Memory B cell (primary cell): ENCODE results near the gene APOH.

Experiments
- ATAC-seq: fragments of 150-1000 bp; cut with Tn5 transposase; 2 replicates; pipeline ENCODE4 v1.10.0; 2021; ENCODE audit warnings: low read depth, mild to moderate bottlenecking, moderate library complexity
- DNase-seq, 2 donors: peaks; one replicate each; pipeline ENCODE4 v3.0.0; 2022; ENCODE audit warnings: low spot score in 2 of 2
- H3K27ac Mint-ChIP-seq: one replicate; pipeline ENCODE4 v1.8.0; 2022; ENCODE audit warnings: mild to moderate bottlenecking, moderate library complexity, mixed read lengths
- H3K27me3 Mint-ChIP-seq: one replicate; pipeline ENCODE4 v1.8.0; 2022; ENCODE audit warnings: mixed read lengths
- H3K36me3 Mint-ChIP-seq: one replicate; pipeline ENCODE4 v1.8.0; 2022; ENCODE audit warnings: mild to moderate bottlenecking, mixed read lengths
- H3K4me1 Mint-ChIP-seq: one replicate; pipeline ENCODE4 v1.8.0; 2022; ENCODE audit warnings: mixed read lengths
- H3K4me3 Mint-ChIP-seq: one replicate; pipeline ENCODE4 v1.8.0; 2022; ENCODE audit warnings: mild to moderate bottlenecking, moderate library complexity, mixed read lengths
- H3K9me3 Mint-ChIP-seq: one replicate; pipeline ENCODE4 v1.8.0; 2022; ENCODE audit warnings: mixed read lengths

The APOH gene

DNA sequence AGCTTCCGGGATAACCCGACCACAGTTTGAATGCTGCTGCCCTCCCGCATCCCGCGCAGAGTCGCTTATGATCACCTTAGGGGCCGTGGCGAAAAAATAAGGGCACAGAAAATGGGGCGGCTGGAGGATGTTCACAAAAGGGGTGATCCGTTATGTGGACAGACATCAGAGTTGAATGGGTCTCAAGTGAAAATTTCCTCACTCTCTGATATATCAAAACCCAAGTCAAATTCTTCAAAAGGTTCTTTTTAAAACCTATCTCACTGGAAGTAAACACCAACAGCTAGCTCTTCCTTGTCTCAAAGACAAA lies 36.9 kb downstream of the APOH start:
- H3K27me3 Mint-ChIP-seq: no peaks in the 10 kb centered on the region
- peak overlapping the region; percentile 91 for H3K27ac Mint-ChIP-seq
- H3K4me1 Mint-ChIP-seq: peaks cover 10% of the 10 kb centered on the region
- H3K9me3 Mint-ChIP-seq: no peaks in the 10 kb centered on the region
- no peaks in the 10 kb centered on the region for H3K36me3 Mint-ChIP-seq
- ATAC-seq: no peak
- H3K4me3 Mint-ChIP-seq: peak overlapping the region; percentile 73
- DNase-seq: no peak

GRCh38 chr17:66191593-66192377 lies 37.4 kb downstream of the APOH start, which contains the start of gene CEP112:
TSS of gene CEP112 (minus strand) at chr17:66192133.
- H3K27me3 Mint-ChIP-seq: no peaks in the 10 kb centered on the region
- ATAC-seq: peak; percentile 71
- peak within 1 kb of the TSS; percentile 73 for H3K4me3 Mint-ChIP-seq
- peaks cover 10% of the 10 kb centered on the region for H3K4me1 Mint-ChIP-seq
- peak within 1 kb of the TSS; percentile 91 for H3K27ac Mint-ChIP-seq
- no peaks in the 10 kb centered on the region for H3K9me3 Mint-ChIP-seq
- no peaks in the 10 kb centered on the region for H3K36me3 Mint-ChIP-seq
- DNase-seq: peak; percentile 77 to 80

DNA sequence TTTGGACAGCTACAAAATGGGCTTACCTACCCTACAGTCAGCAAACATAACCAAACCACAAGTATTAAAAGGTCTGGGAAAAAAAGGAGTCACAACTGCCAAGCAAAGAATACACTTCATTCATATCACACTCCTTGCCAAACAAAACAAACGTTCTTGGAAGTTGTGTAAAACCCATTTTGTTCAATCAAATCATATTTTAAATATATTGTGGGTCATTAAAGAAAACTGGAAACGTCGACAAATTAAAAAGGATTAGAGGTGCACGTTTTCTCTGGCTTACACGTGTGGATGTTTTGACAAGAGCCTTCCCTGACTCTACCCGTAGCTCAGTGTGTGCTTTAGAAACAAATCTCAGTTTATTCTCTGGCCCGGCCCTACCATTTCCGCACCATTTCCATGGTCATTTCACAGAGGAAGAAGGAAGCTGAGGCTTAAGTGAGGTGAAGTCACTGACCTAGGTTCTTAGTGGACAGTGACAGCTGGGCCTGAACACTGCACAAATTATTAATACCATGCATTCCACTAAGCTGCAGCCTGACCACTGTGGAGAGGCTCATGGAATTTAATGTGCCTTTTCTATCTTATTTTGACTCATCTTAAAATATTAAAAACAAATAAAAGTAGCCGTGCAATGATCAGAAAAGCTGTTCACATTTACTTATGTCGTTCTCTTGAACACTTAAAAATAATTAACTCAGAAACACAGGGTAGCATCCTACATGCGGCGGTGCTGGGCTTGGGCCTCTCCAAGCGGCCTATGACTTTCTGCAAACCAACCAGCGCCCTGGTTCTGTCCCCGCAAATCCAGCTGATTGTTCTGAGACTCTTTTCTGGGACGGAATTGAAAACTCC lies 38.2 kb downstream of the APOH start:
- no peak overlapping the region for H3K27ac Mint-ChIP-seq
- no peak for ATAC-seq

DNA sequence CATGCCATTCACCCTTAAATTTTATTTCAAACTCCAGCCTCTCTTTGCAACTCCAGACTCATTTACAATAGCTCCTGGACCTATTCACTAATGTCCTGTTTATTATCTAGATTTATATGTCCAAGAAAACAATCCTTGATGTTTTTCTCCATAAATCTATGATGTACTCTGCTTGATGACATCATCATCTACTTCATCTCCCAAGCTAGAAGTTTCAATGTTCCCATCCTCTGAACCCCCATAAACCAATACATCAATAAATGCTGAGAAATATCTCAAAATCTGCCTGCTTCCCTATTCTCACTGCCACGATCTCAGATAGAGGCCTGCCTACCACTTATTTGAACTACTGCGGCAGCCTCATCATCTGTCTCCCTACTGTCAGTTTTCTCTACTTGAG lies 41.5 kb downstream of the APOH start:
- H3K27ac Mint-ChIP-seq: no peak overlapping the region
- H3K27me3 Mint-ChIP-seq: no peaks in the 10 kb centered on the region
- H3K4me3 Mint-ChIP-seq: no peak overlapping the region
- H3K4me1 Mint-ChIP-seq: peaks cover 7% of the 10 kb centered on the region
- no peak for ATAC-seq
- peaks cover 3% of the 10 kb centered on the region for H3K36me3 Mint-ChIP-seq
- peaks cover 1% of the 10 kb centered on the region for H3K9me3 Mint-ChIP-seq
- no peak for DNase-seq

More for the DNA sequence above, 38.2 kb downstream of the APOH start:
- Mint-ChIP-seq H3K36me3 (no peaks in the 10 kb centered on the region), H3K4me1 (peaks cover 10% of the 10 kb centered on the region), H3K27me3 (no peaks in the 10 kb centered on the region), H3K9me3 (no peaks in the 10 kb centered on the region), H3K4me3 (peak overlapping the region; percentile 73)
- DNase-seq: no peak

GRCh38 chr17:66185862-66186261 lies 43.4 kb downstream of the APOH start:
- peaks cover 1% of the 10 kb centered on the region for H3K9me3 Mint-ChIP-seq
- no peaks in the 10 kb centered on the region for H3K4me1 Mint-ChIP-seq
- no peaks in the 10 kb centered on the region for H3K27me3 Mint-ChIP-seq
- H3K36me3 Mint-ChIP-seq: peaks cover 3% of the 10 kb centered on the region
- ATAC-seq (no peak), DNase-seq (no peak)
- H3K4me3 Mint-ChIP-seq: no peak overlapping the region
- H3K27ac Mint-ChIP-seq: no peak overlapping the region

- Mint-ChIP-seq H3K36me3 (peaks cover 3% of the 10 kb centered on the region), H3K27ac (no peak overlapping the region), H3K4me1 (no peaks in the 10 kb centered on the region), H3K4me3 (no peak overlapping the region), H3K9me3 (peaks cover 1% of the 10 kb centered on the region), H3K27me3 (no peaks in the 10 kb centered on the region)
- no peak for ATAC-seq
- DNase-seq: no peak
Measured at GRCh38 chr17:66184392-66184791, 44.8 kb downstream of the APOH start.

DNA sequence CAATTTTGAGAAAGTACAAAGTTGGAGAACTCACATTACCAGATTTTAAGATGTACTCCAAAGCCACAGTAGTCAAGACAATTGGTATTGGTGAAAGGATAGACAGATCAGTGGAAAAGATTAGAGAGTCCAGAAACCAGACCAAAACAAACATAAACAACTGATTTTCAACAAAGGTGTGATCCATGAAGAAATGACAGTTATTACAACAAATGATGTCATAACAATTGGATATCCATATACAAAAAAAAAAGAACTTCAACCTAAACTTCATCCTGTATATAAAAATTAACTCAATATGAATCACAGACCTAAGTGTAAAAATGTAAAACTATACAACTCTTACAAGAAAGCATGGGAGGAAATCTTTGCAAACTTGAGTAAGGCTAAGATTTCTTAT lies 45.7 kb downstream of the APOH start:
- Mint-ChIP-seq H3K4me3 (no peak overlapping the region), H3K27me3 (no peaks in the 10 kb centered on the region), H3K27ac (no peak overlapping the region), H3K9me3 (peaks cover 1% of the 10 kb centered on the region), H3K4me1 (no peaks in the 10 kb centered on the region), H3K36me3 (peaks cover 3% of the 10 kb centered on the region)
- DNase-seq (no peak), ATAC-seq (no peak)

- H3K27me3 Mint-ChIP-seq: no peaks in the 10 kb centered on the region
- H3K27ac Mint-ChIP-seq: no peak overlapping the region
- no peak overlapping the region for H3K4me3 Mint-ChIP-seq
Measured at GRCh38 chr17:66178642-66179041, 50.6 kb downstream of the APOH start.

DNA sequence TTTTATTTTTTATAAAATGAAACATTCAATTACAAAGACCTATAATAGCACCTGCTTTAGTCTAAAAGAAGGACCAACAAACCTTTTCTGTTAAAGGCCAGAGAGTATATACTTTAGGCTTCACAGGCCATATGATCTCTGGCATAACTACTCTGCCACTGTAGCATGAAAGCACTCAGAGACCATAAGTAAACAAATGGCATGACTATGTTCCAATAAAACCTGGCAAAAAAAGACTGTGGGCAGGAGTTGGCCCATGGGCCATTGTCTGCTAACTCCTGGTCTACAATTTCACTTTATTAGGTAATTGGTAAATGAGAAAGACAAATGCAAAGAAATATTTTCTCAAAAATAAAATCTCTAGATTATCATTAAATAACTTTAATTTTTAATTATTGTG lies 52.2 kb downstream of the APOH start:
- no peaks in the 10 kb centered on the region for H3K9me3 Mint-ChIP-seq
- no peaks in the 10 kb centered on the region for H3K4me1 Mint-ChIP-seq
- H3K4me3 Mint-ChIP-seq: no peak overlapping the region
- ATAC-seq (no peak), DNase-seq (no peak)
- no peak overlapping the region for H3K27ac Mint-ChIP-seq
- H3K27me3 Mint-ChIP-seq: no peaks in the 10 kb centered on the region
- no peaks in the 10 kb centered on the region for H3K36me3 Mint-ChIP-seq

More at GRCh38 chr17:66178642-66179041, 50.6 kb downstream of the APOH start:
- Mint-ChIP-seq H3K9me3 (no peaks in the 10 kb centered on the region), H3K4me1 (no peaks in the 10 kb centered on the region), H3K36me3 (no peaks in the 10 kb centered on the region)
- ATAC-seq (no peak), DNase-seq (no peak)

DNA sequence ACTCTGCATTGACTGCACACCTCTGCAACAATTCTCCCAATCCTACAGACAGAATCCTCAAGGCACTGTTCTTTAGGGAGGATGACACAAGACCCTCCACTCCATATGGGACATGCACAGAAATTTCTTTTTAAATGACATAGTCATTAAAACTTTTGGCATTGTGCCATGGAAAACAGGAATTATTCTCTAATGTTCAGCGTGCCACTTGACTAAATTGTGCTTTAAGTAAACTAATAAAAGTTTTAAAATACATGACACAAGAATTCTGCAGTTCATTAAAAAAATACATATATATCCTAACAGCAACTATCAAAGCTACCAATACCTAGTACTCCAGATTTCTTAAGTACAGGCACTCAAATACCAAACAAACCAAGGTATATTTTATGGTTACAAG lies 53.3 kb downstream of the APOH start:
- Mint-ChIP-seq H3K36me3 (no peaks in the 10 kb centered on the region), H3K4me1 (no peaks in the 10 kb centered on the region), H3K9me3 (no peaks in the 10 kb centered on the region), H3K4me3 (no peak overlapping the region), H3K27me3 (no peaks in the 10 kb centered on the region), H3K27ac (no peak overlapping the region)
- ATAC-seq (no peak), DNase-seq (no peak)

DNA sequence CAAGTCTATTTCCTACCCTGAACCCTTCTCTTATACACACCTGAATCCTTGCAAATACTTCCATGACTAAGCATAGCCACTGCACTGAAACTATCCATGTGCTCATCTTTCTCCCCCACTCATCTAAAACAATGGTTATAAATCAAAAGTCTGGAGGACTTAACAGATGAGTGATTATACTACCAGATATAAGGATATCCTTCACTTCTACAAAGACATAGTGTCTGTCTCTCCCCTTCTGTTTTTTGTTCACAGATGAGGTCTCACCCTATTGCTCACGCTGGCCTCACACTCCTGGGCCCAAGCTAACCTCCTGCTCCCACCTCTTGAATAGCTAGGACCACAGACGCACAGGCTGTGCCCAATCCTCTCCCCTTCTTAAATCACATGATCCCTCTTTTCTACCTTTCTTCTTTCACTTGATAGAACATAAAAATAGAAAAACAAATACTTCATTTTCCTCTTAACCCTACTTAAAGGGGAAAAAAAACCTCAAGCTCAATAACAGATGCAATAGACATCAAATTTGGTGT lies 56.5 kb downstream of the APOH start:
- no peak overlapping the region for H3K27ac Mint-ChIP-seq
- DNase-seq (no peak), ATAC-seq (no peak)
- no peaks in the 10 kb centered on the region for H3K27me3 Mint-ChIP-seq
- no peaks in the 10 kb centered on the region for H3K36me3 Mint-ChIP-seq
- no peaks in the 10 kb centered on the region for H3K4me1 Mint-ChIP-seq
- H3K9me3 Mint-ChIP-seq: no peaks in the 10 kb centered on the region
- H3K4me3 Mint-ChIP-seq: no peak overlapping the region

- ATAC-seq (no peak), DNase-seq (no peak)
- Mint-ChIP-seq H3K9me3 (no peaks in the 10 kb centered on the region), H3K27ac (no peak overlapping the region), H3K36me3 (no peaks in the 10 kb centered on the region), H3K4me1 (no peaks in the 10 kb centered on the region), H3K27me3 (no peaks in the 10 kb centered on the region), H3K4me3 (no peak overlapping the region)
Measured at GRCh38 chr17:66172144-66172543, 57.1 kb downstream of the APOH start.

- no peak overlapping the region for H3K4me3 Mint-ChIP-seq
Measured at GRCh38 chr17:66171692-66172091, 57.5 kb downstream of the APOH start.

GRCh38 chr17:66171172-66171571 lies 58.0 kb downstream of the APOH start:
- DNase-seq (no peak), ATAC-seq (no peak)
- Mint-ChIP-seq H3K27ac (no peak overlapping the region), H3K36me3 (no peaks in the 10 kb centered on the region), H3K9me3 (no peaks in the 10 kb centered on the region), H3K4me3 (no peak overlapping the region), H3K27me3 (no peaks in the 10 kb centered on the region), H3K4me1 (no peaks in the 10 kb centered on the region)

More at GRCh38 chr17:66171692-66172091, 57.5 kb downstream of the APOH start:
- ATAC-seq (no peak), DNase-seq (no peak)
- H3K27ac Mint-ChIP-seq: no peak overlapping the region
- H3K4me1 Mint-ChIP-seq: no peaks in the 10 kb centered on the region
- no peaks in the 10 kb centered on the region for H3K36me3 Mint-ChIP-seq
- no peaks in the 10 kb centered on the region for H3K27me3 Mint-ChIP-seq
- no peaks in the 10 kb centered on the region for H3K9me3 Mint-ChIP-seq
